ENCODE measurements around the gene FAM120A. TPM values are rescaled to one million over a fixed set of nuclear protein-coding genes. Genes with fewer than 3 reads are reported as not detected.

The FAM120A gene
- total RNA-seq, 1 donor from 2014 or later = 57.7 TPM

DNA sequence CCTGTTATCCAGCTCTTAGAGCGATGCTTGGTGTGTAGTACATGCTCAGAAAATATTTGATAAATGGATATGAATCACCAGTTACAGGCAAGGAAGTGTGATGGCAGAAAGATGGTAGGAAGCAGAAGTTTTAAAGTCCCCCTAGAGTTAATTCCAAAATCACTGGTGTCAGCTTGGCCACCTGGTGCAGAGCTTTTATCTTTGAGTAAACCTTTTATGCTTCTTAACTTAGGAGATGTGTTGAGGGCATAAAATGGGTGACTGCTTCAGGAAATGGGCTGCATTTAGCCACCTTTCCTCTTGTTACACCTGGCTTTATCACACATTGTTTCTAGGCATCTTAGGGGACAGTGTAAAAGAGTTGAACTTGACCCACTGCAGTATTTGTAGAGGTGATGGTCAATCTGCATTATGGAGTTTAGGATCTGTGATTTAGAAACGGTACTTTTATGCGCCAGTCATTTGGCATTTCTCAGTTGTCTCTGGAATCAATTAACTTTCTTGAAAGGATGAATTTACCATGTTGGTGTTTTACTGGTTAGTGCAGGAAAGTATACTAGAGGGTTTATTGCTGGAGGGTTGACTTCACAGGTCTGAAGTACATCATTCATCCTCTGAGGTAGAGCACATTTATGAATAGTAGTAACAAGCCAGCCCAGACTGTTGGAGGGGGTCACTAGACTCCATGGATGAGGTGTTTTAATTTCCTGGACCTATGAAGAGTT, 9.4 kb downstream of the FAM120A start:
- H4K20me1 ChIP-seq (ENCODE audit: insufficient read depth, low read length) = peaks cover 94% of the 10 kb centered on the region
- no peaks in the 10 kb centered on the region for H3K36me3 ChIP-seq (ENCODE audit: insufficient read depth, low read length)
- H3K9me3 Mint-ChIP-seq (ENCODE audit: unreplicated experiment) = no peaks in the 10 kb centered on the region
- no peak overlapping the region for H3K27ac Mint-ChIP-seq (ENCODE audit: unreplicated experiment)
- no peak overlapping the region for H3K9ac ChIP-seq (ENCODE audit: low read length)
- no peak overlapping the region for H3K4me2 ChIP-seq (ENCODE audit: low read length)
- peaks cover 20% of the 10 kb centered on the region for H3K4me1 Mint-ChIP-seq (ENCODE audit: low read depth, unreplicated experiment)
- H3K4me1 ChIP-seq (ENCODE audit: insufficient read depth, low read length) = no peaks in the 10 kb centered on the region
- no peaks in the 10 kb centered on the region for H3K27me3 Mint-ChIP-seq (ENCODE audit: low read depth, unreplicated experiment)
- no peak overlapping the region for H2AFZ ChIP-seq (ENCODE audit: low read depth, low read length)
- no peak overlapping the region for H3K27ac ChIP-seq (ENCODE audit: low read depth, low read length)
- no peak for FAIRE-seq
- TF ChIP-seq, protein P1, sequence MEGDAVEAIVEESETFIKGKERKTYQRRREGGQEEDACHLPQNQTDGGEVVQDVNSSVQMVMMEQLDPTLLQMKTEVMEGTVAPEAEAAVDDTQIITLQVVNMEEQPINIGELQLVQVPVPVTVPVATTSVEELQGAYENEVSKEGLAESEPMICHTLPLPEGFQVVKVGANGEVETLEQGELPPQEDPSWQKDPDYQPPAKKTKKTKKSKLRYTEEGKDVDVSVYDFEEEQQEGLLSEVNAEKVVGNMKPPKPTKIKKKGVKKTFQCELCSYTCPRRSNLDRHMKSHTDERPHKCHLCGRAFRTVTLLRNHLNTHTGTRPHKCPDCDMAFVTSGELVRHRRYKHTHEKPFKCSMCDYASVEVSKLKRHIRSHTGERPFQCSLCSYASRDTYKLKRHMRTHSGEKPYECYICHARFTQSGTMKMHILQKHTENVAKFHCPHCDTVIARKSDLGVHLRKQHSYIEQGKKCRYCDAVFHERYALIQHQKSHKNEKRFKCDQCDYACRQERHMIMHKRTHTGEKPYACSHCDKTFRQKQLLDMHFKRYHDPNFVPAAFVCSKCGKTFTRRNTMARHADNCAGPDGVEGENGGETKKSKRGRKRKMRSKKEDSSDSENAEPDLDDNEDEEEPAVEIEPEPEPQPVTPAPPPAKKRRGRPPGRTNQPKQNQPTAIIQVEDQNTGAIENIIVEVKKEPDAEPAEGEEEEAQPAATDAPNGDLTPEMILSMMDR (IDR thresholded peaks at IDR 0.05; ENCODE audit: insufficient read depth, low read depth, low read length) = no peak
- no peak for TF ChIP-seq EZH2 (IDR thresholded peaks at IDR 0.05; ENCODE audit: insufficient read depth, low read length)
- peaks cover 2% of the 10 kb centered on the region for H3K36me3 Mint-ChIP-seq (ENCODE audit: low read depth, unreplicated experiment)
- no peak overlapping the region for H3K4me3 ChIP-seq (ENCODE audit: insufficient read depth, low read depth, low read length)
- H3K79me2 ChIP-seq (ENCODE audit: insufficient read depth, low read length) = peaks cover 100% of the 10 kb centered on the region
- H3K4me3 Mint-ChIP-seq (ENCODE audit: unreplicated experiment) = no peak overlapping the region
- no peaks in the 10 kb centered on the region for H3K27me3 ChIP-seq (ENCODE audit: insufficient read depth, low read length)
- no peaks in the 10 kb centered on the region for H3K9me3 ChIP-seq (ENCODE audit: insufficient read depth, low read depth, low read length)
- DNase-seq (ENCODE audit: low read depth) = no peak

DNA sequence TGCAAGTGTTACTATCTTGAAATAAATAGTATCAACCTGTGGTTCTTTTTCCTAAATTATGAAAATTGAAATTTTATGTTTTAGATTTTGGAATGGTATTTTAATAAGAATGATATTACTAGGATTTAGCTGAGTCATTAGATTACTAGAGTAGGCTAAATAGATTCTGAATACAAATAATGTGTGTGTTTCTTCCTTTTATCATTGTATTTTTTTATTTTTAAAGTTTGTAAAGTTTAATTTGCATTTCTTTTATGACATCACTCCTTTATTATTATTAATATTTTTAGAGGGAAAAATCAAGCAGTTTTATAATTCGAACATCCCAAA, 9.9 kb downstream of the FAM120A start:
- no peaks in the 10 kb centered on the region for H3K9me3 Mint-ChIP-seq (ENCODE audit: unreplicated experiment)

GRCh38 chr9:93461821-93462220, 10.3 kb downstream of the FAM120A start:
- Histone ChIP-seq H3K4me3 (ENCODE audit: insufficient read depth, low read depth, low read length) (no peak overlapping the region), H3K27me3 (ENCODE audit: insufficient read depth, low read length) (no peaks in the 10 kb centered on the region), H3K4me2 (ENCODE audit: low read length) (no peak overlapping the region), H2AFZ (ENCODE audit: low read depth, low read length) (no peak overlapping the region), H3K27ac (ENCODE audit: low read depth, low read length) (no peak overlapping the region), H3K79me2 (ENCODE audit: insufficient read depth, low read length) (peaks cover 100% of the 10 kb centered on the region), H3K4me1 (ENCODE audit: insufficient read depth, low read length) (peaks cover 4% of the 10 kb centered on the region), H3K9me3 (ENCODE audit: insufficient read depth, low read depth, low read length) (no peaks in the 10 kb centered on the region), H3K36me3 (ENCODE audit: insufficient read depth, low read length) (no peaks in the 10 kb centered on the region), H3K9ac (ENCODE audit: low read length) (no peak overlapping the region), H4K20me1 (ENCODE audit: insufficient read depth, low read length) (peaks cover 94% of the 10 kb centered on the region)
- FAIRE-seq (no peak), DNase-seq (ENCODE audit: low read depth) (no peak)
- H3K4me1 Mint-ChIP-seq (ENCODE audit: low read depth, unreplicated experiment) = peaks cover 14% of the 10 kb centered on the region
- H3K9me3 Mint-ChIP-seq (ENCODE audit: unreplicated experiment) = no peaks in the 10 kb centered on the region
- no peaks in the 10 kb centered on the region for H3K36me3 Mint-ChIP-seq (ENCODE audit: low read depth, unreplicated experiment)
- no peaks in the 10 kb centered on the region for H3K27me3 Mint-ChIP-seq (ENCODE audit: low read depth, unreplicated experiment)
- no peak overlapping the region for H3K4me3 Mint-ChIP-seq (ENCODE audit: unreplicated experiment)
- TF ChIP-seq, protein P1 (IDR thresholded peaks at IDR 0.05; ENCODE audit: insufficient read depth, low read depth, low read length) = no peak
- no peak for TF ChIP-seq EZH2 (IDR thresholded peaks at IDR 0.05; ENCODE audit: insufficient read depth, low read length)
- H3K27ac Mint-ChIP-seq (ENCODE audit: unreplicated experiment) = no peak overlapping the region

More for the DNA sequence above, 9.9 kb downstream of the FAM120A start:
- FAIRE-seq = no peak
- Mint-ChIP-seq H3K4me1 (ENCODE audit: low read depth, unreplicated experiment) (peaks cover 15% of the 10 kb centered on the region), H3K4me3 (ENCODE audit: unreplicated experiment) (no peak overlapping the region), H3K27ac (ENCODE audit: unreplicated experiment) (no peak overlapping the region), H3K27me3 (ENCODE audit: low read depth, unreplicated experiment) (no peaks in the 10 kb centered on the region), H3K36me3 (ENCODE audit: low read depth, unreplicated experiment) (no peaks in the 10 kb centered on the region)
- Histone ChIP-seq H3K9me3 (ENCODE audit: insufficient read depth, low read depth, low read length) (no peaks in the 10 kb centered on the region), H3K79me2 (ENCODE audit: insufficient read depth, low read length) (peaks cover 100% of the 10 kb centered on the region), H3K27ac (ENCODE audit: low read depth, low read length) (no peak overlapping the region), H3K4me3 (ENCODE audit: insufficient read depth, low read depth, low read length) (no peak overlapping the region), H3K27me3 (ENCODE audit: insufficient read depth, low read length) (no peaks in the 10 kb centered on the region), H2AFZ (ENCODE audit: low read depth, low read length) (no peak overlapping the region), H4K20me1 (ENCODE audit: insufficient read depth, low read length) (peaks cover 94% of the 10 kb centered on the region), H3K9ac (ENCODE audit: low read length) (no peak overlapping the region), H3K4me1 (ENCODE audit: insufficient read depth, low read length) (no peaks in the 10 kb centered on the region), H3K36me3 (ENCODE audit: insufficient read depth, low read length) (no peaks in the 10 kb centered on the region), H3K4me2 (ENCODE audit: low read length) (no peak overlapping the region)
- TF ChIP-seq EZH2 (IDR thresholded peaks at IDR 0.05; ENCODE audit: insufficient read depth, low read length) = no peak
- TF ChIP-seq, protein P1 (IDR thresholded peaks at IDR 0.05; ENCODE audit: insufficient read depth, low read depth, low read length) = no peak
- no peak for DNase-seq (ENCODE audit: low read depth)
